Neuronal stem cell (in vitro differentiated cells): Measurements from ENCODE around the gene HSFX3.

ENCODE experiments used
- DNase-seq: peaks from one replicate; pipeline ENCODE4 v3.0.0-alpha.2; 2013; ENCODE audit warnings: low spot score
- H2AFZ ChIP-seq: one replicate; pipeline ENCODE4 v1.6.1; 2013; ENCODE audit warnings: mild to moderate bottlenecking, low read length, inconsistent platforms
- H2AK5ac ChIP-seq: 2 replicates; pipeline ENCODE4 v1.6.1; 2013; ENCODE audit warnings: low read depth, mild to moderate bottlenecking, inconsistent platforms, low read length, moderate library complexity, mixed read lengths
- H2BK120ac ChIP-seq: 2 replicates; pipeline ENCODE4 v1.6.1; 2013; ENCODE audit warnings: low read depth, mild to moderate bottlenecking, inconsistent platforms, low read length, moderate library complexity, mixed read lengths
- H2BK12ac ChIP-seq: one replicate; pipeline ENCODE4 v1.6.1; 2013; ENCODE audit warnings: low read length, inconsistent platforms
- H2BK15ac ChIP-seq: 2 replicates; pipeline ENCODE4 v1.6.1; 2013; ENCODE audit warnings: mild to moderate bottlenecking, low read length, inconsistent platforms, mixed read lengths
- H2BK5ac ChIP-seq: one replicate; pipeline ENCODE4 v1.6.1; 2013; ENCODE audit warnings: inconsistent platforms, mild to moderate bottlenecking, low read length, moderate library complexity
- H3K14ac ChIP-seq: one replicate; pipeline ENCODE4 v1.6.1; 2013; ENCODE audit warnings: low read length, inconsistent platforms
- H3K18ac ChIP-seq: 2 replicates; pipeline ENCODE4 v1.6.1; 2013; ENCODE audit warnings: low read length, inconsistent platforms
- H3K23ac ChIP-seq: 2 replicates; pipeline ENCODE4 v1.6.1; 2013; ENCODE audit warnings: low read depth, mild to moderate bottlenecking, mixed read lengths, low read length, inconsistent platforms; ENCODE audit not compliant: poor library complexity
- H3K27ac ChIP-seq: replicated peaks from 3 replicates; pipeline ENCODE4 v1.5.1; 2013; ENCODE audit warnings: low read length, inconsistent platforms
- H3K27me3 ChIP-seq, 3 experiments: 2 replicates each; pipeline ENCODE4 v1.6.1; 2013; ENCODE audit warnings: low read length in 3 of 3, mild to moderate bottlenecking in 2 of 3, inconsistent platforms in 1 of 3, low read depth in 1 of 3, mixed read lengths in 1 of 3, moderate library complexity in 1 of 3; ENCODE audit not compliant: control insufficient read depth in 3 of 3, insufficient read depth in 3 of 3
- H3K36me3 ChIP-seq, 2 donors: replicated peaks in 1 of 2; 2 replicates each; pipeline ENCODE4 v1.6.1; 2013; ENCODE audit warnings: low read length in 2 of 2; ENCODE audit not compliant: control insufficient read depth in 2 of 2, insufficient read depth in 2 of 2
- H3K4ac ChIP-seq: 2 replicates; pipeline ENCODE4 v1.6.1; 2013; ENCODE audit warnings: inconsistent platforms, mild to moderate bottlenecking, low read length, moderate library complexity
- H3K4me1 ChIP-seq, 2 donors: 1 replicate in 1 of 2; 2 replicates in 1 of 2; pipeline ENCODE4 v1.6.1; 2013; ENCODE audit warnings: low read length in 2 of 2, low read depth in 1 of 2; ENCODE audit not compliant: control insufficient read depth in 2 of 2, insufficient read depth in 1 of 2
- H3K4me2 ChIP-seq: one replicate; pipeline ENCODE4 v1.6.1; 2013; ENCODE audit warnings: mild to moderate bottlenecking, low read length, inconsistent platforms; ENCODE audit not compliant: insufficient read depth, poor library complexity, severe bottlenecking
- H3K4me3 ChIP-seq, 2 donors: 2 replicates each; pipeline ENCODE4 v1.5.1; 2013; ENCODE audit warnings: low read length in 2 of 2, mild to moderate bottlenecking in 2 of 2, inconsistent platforms in 1 of 2, moderate library complexity in 1 of 2
- H3K79me1 ChIP-seq: one replicate; pipeline ENCODE4 v1.6.1; 2013; ENCODE audit warnings: low read depth, mild to moderate bottlenecking, inconsistent platforms, low read length, moderate library complexity
- H3K9ac ChIP-seq: one replicate; pipeline ENCODE4 v1.6.1; 2013; ENCODE audit warnings: mild to moderate bottlenecking, low read depth, low read length, inconsistent platforms; ENCODE audit not compliant: poor library complexity
- H3K9me3 ChIP-seq, 2 donors: replicated peaks in 1 of 2; 2 replicates each; pipeline versions ENCODE3 to v1.6.1; 2013; ENCODE audit warnings: low read length in 2 of 2, mild to moderate bottlenecking in 2 of 2, inconsistent platforms in 1 of 2, low read depth in 1 of 2, mixed read lengths in 1 of 2, moderate library complexity in 1 of 2; ENCODE audit not compliant: control insufficient read depth in 2 of 2, insufficient read depth in 1 of 2
- H4K8ac ChIP-seq: one replicate; pipeline ENCODE4 v1.6.1; 2013; ENCODE audit warnings: low read depth, mild to moderate bottlenecking, inconsistent platforms, low read length, moderate library complexity
- H4K91ac ChIP-seq: one replicate; pipeline ENCODE4 v1.6.1; 2013; ENCODE audit warnings: low read length, low read depth, mild to moderate bottlenecking, inconsistent platforms; ENCODE audit not compliant: poor library complexity
- WGBS, 2 donors: extraction: QIAGEN DNeasy Blood & Tissue Kit; methylation state at CpG; one replicate each; pipeline ENCODE4 v1.1.7; 2013; ENCODE audit warnings: missing lambda C conversion rate in 2 of 2, mixed read lengths in 1 of 2; ENCODE audit not compliant: insufficient read length in 2 of 2, insufficient replicate concordance in 1 of 2; ENCODE audit errors: extremely low coverage in 2 of 2; 5-methylcytosine and 5-hydroxymethylcytosine counted together

The HSFX3 gene

DNA sequence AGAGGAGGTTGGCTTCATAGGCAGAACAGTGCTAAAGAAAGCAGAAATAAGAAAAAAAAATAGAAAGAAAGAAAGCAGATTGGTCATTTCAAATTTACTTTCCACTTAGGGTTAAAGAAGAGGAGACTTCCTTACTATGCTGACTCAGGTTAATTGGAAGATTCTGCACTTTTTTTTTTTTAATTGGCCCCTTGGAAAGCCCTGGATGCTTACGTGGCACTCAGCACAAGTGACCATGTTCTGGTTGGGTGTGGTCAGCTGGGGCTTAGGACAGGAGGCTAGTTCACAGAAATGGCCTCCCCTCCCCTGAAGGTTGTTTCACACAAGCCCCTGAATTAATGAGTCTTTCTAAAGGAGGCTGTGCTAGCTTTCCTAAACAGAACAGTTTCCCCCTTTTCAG is 23.0 kb upstream of the HSFX3 start:
- no peak for DNase-seq
- H3K14ac ChIP-seq, result no peak overlapping the region
- H3K18ac ChIP-seq, result no peak overlapping the region
- H3K4me3 ChIP-seq, result no peak overlapping the region
- no peak overlapping the region for H2BK15ac ChIP-seq
- H3K4me1 ChIP-seq, result peaks cover 0 to 4% of the 10 kb centered on the region in 2 donors
- peak overlapping the region; percentile 35 for H2AFZ ChIP-seq
- H3K27ac ChIP-seq, result no peak overlapping the region
- no peak overlapping the region for H3K4ac ChIP-seq
- no peak overlapping the region for H2BK5ac ChIP-seq
- no peak overlapping the region for H2BK12ac ChIP-seq
- H3K23ac ChIP-seq, result no peak overlapping the region
- no peak overlapping the region for H3K4me2 ChIP-seq
- no peak overlapping the region for H3K9ac ChIP-seq
- H3K27me3 ChIP-seq, result no peaks in the 10 kb centered on the region
- H4K91ac ChIP-seq, result no peak overlapping the region
- H2AK5ac ChIP-seq, result no peak overlapping the region
- no peaks in the 10 kb centered on the region for H3K36me3 ChIP-seq
- H3K79me1 ChIP-seq, result no peaks in the 10 kb centered on the region
- H2BK120ac ChIP-seq, result no peak overlapping the region
- no peak overlapping the region for H4K8ac ChIP-seq
- no CpG with 5 or more reads among the region's 1 CpG for WGBS, 2 donors
- H3K9me3 ChIP-seq, result no peaks in the 10 kb centered on the region

GRCh38 chrX:149571770-149572169 is 22.0 kb upstream of the HSFX3 start:
- WGBS, 2 donors, result no CpG with 5 or more reads among the region's 7 CpGs
- H3K14ac ChIP-seq, result no peak overlapping the region
- H3K23ac ChIP-seq, result no peak overlapping the region
- no peak overlapping the region for H4K91ac ChIP-seq
- H3K9me3 ChIP-seq, result no peaks in the 10 kb centered on the region
- no peak overlapping the region for H2AK5ac ChIP-seq
- no peak overlapping the region for H3K27ac ChIP-seq
- no peak overlapping the region for H2BK120ac ChIP-seq
- no peaks in the 10 kb centered on the region for H3K79me1 ChIP-seq
- H2BK5ac ChIP-seq, result no peak overlapping the region
- no peaks in the 10 kb centered on the region for H3K27me3 ChIP-seq
- H2BK15ac ChIP-seq, result no peak overlapping the region
- H3K9ac ChIP-seq, result no peak overlapping the region
- no peak overlapping the region for H3K4me3 ChIP-seq
- no peak overlapping the region for H2BK12ac ChIP-seq
- peak overlapping the region; percentile 23 for H2AFZ ChIP-seq
- H3K4me1 ChIP-seq, result peaks cover 0 to 4% of the 10 kb centered on the region in 2 donors
- no peak overlapping the region for H3K4ac ChIP-seq
- H4K8ac ChIP-seq, result no peak overlapping the region
- no peak for DNase-seq
- H3K4me2 ChIP-seq, result no peak overlapping the region
- H3K18ac ChIP-seq, result no peak overlapping the region
- H3K36me3 ChIP-seq, result no peaks in the 10 kb centered on the region

GRCh38 chrX:149570668-149571067 is 20.9 kb upstream of the HSFX3 start:
- Histone ChIP-seq H3K23ac (no peak overlapping the region), H3K4ac (no peak overlapping the region), H3K27me3 (no peaks in the 10 kb centered on the region), H3K9me3 (no peaks in the 10 kb centered on the region), H3K4me3 (no peak overlapping the region), H3K27ac (no peak overlapping the region), H3K36me3 (no peaks in the 10 kb centered on the region), H2AFZ (no peak overlapping the region), H3K79me1 (no peaks in the 10 kb centered on the region), H2BK120ac (no peak overlapping the region), H2AK5ac (no peak overlapping the region), H3K4me2 (no peak overlapping the region), H3K18ac (no peak overlapping the region), H2BK5ac (no peak overlapping the region), H4K91ac (no peak overlapping the region), H3K9ac (no peak overlapping the region), H4K8ac (no peak overlapping the region), H3K14ac (no peak overlapping the region), H2BK12ac (no peak overlapping the region), H2BK15ac (no peak overlapping the region), H3K4me1 (peaks cover 0 to 4% of the 10 kb centered on the region in 2 donors)
- whole genome bisulfite sequencing, 2 donors, result no CpG with 5 or more reads among the region's 6 CpGs
- DNase-seq, result no peak

DNA sequence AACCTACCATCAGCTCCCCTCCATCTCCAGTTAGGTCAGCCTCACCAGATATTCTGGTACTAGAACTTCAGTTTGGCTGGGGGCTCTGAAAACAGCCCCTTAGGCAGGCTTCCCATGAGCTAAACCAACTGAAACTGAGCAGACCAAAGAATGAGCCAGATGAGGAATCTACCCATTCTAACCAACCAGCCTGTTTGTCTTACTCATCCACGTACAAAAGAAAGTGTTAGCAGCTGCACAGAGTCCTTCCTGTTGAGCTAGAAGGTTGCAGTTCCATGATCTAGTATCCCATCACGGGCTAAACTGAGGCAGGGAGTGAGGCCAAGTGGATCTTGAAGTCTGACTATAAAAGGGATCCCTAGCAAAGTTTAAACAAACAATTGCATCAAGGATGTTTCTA is 20.0 kb upstream of the HSFX3 start:
- no peak overlapping the region for H3K9ac ChIP-seq
- no peak overlapping the region for H2BK12ac ChIP-seq
- no CpG with 5 or more reads among the region's 2 CpGs for WGBS, 2 donors
- no peak overlapping the region for H3K4ac ChIP-seq
- H2BK5ac ChIP-seq, result no peak overlapping the region
- no peak overlapping the region for H4K8ac ChIP-seq
- H3K18ac ChIP-seq, result no peak overlapping the region
- H3K4me1 ChIP-seq, result peaks cover 0 to 4% of the 10 kb centered on the region in 2 donors
- no peaks in the 10 kb centered on the region for H3K36me3 ChIP-seq
- H3K79me1 ChIP-seq, result no peaks in the 10 kb centered on the region
- no peak overlapping the region for H3K14ac ChIP-seq
- H3K4me3 ChIP-seq, result no peak overlapping the region
- no peak overlapping the region for H2AFZ ChIP-seq
- no peak overlapping the region for H2BK15ac ChIP-seq
- H2BK120ac ChIP-seq, result no peak overlapping the region
- no peak overlapping the region for H3K23ac ChIP-seq
- no peak overlapping the region for H3K4me2 ChIP-seq
- no peak overlapping the region for H2AK5ac ChIP-seq
- H4K91ac ChIP-seq, result no peak overlapping the region
- H3K27ac ChIP-seq, result no peak overlapping the region
- DNase-seq, result no peak
- H3K27me3 ChIP-seq, result no peaks in the 10 kb centered on the region
- H3K9me3 ChIP-seq, result no peaks in the 10 kb centered on the region
